LoVo (cell line): ENCODE results near the gene SNRNP40.
"Not testable (repeated sequence)": the region's sequence is repeated elsewhere in the genome, so short reads cannot be mapped to it uniquely, and the experiment has no call there.

Experiments used
- DNase-seq: peaks from one replicate; pipeline ENCODE4 v3.0.0-alpha.2; 2016; ENCODE audit warnings: low spot score

Gene SNRNP40

DNA sequence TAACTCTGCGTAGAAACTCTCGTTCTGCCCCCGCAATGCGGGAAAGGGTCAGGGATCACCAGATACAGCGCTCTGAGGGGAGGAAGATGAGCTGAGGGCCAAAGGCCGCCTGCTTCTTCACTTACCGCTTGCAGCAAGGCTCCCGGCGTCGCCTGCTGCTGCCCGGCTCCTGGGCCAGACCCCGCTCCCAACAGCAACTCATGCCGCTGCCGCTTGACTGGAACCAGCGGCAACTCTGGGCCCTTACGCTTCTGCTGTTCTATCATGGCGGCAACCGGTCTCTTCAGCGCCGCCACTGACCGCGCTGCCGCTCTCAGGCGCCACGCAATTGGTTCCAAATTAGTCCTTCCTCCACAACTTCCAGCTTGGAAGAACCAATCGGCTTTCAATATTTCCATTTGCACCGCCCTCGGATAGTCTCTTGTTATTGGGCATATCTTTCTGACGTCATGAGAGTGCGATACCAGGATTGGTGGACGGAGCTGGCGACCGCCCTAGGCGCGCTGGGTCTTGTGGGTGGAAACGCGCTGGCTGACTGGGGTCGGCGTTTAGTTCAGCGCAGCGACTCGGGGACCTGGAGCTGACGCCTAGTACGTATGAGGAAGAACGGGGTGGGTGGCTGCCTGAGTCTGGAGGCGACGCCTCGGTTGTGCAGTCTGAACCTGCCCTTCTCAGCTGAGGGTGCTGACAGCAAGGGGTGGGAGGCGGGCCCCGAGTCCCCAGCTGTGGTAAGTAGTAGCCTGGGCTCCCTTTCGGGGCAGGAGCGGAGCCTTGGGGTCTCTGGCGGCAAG, at the start of gene SNRNP40, which contains the start of gene ZCCHC17:
Gene SNRNP40 (minus strand): TSS at position 303 of the 791 bp plus-strand sequence. CDS start 37 bp downstream, at position 266.
Gene ZCCHC17 (plus strand): TSS at position 547 of the 791 bp plus-strand sequence. CDS start 13,067 bp downstream, outside the sequence.
- DNase-seq: peak; percentile 98

- DNase-seq: no peak
Observed at GRCh38 chr1:31345635-31346034, 49.0 kb upstream of the SNRNP40 start.

GRCh38 chr1:31344503-31344902, 47.9 kb upstream of the SNRNP40 start:
- DNase-seq: no peak

- DNase-seq: no peak
Observed at GRCh38 chr1:31336687-31337467, 40.3 kb upstream of the SNRNP40 start.

DNA sequence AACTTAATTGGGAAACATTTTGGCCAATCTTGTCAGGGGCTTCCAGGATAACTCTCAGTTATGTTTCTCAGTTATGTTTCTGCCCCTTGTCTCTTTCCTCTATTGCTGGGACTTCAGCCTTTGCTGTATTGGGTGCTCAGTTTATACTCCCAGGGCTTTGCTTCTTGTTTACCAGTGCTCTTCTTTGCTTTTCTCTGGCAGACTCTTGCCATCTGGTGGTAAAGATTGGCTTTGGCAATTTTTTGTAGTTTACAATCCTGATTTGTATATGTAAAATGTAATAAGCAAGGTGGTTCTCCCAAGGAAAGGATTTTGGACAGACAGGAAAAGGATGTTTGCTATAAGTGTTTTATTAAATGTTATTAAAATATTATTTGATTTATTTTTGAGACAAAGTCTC, 38.4 kb upstream of the SNRNP40 start:
- DNase-seq: peak; percentile 25

DNA sequence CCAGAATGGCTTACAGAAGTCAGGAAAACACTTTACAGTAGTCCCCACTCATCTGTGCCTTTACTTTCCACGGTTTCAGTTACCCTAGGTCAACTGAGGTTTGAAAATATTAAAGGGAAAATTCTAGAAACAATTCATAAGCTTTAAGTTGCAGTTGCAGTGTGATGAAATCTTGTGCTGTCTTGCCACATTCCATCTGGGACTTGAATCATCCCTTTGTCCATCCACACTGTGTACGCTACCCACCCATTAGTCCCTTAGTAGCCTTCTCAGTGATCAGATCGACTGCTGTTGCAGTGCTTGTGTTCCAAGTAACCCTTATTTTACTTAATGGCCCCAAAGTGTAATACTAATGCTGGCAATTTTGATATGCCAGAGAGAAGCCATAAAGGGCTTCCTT, 30.8 kb upstream of the SNRNP40 start:
- DNase-seq: no peak

- DNase-seq: no peak
Observed at GRCh38 chr1:31326461-31326860, 29.9 kb upstream of the SNRNP40 start.

GRCh38 chr1:31324992-31325391, 28.4 kb upstream of the SNRNP40 start:
- DNase-seq: no peak

DNA sequence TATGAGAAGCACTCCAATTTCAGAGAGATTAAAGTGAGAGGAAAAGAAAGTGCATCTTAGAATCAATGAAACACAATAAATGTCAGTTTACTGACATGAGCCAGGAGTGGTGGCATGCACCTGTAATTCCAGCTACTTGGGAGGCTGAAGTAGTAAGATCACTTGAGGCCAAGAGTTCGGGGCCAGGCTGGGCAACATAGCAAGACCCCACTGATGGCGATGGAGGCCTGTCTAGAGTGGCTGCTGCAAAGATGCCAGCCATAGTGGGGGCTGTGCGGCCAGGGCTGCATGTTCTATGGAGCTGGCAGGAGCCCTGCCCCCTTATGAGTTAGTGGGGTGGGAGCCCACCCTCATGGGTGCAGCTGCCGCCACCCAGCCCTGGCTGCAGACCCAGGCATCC, 27.5 kb upstream of the SNRNP40 start:
- no peak for DNase-seq

GRCh38 chr1:31318146-31318545, 21.6 kb upstream of the SNRNP40 start:
- DNase-seq: no peak

DNA sequence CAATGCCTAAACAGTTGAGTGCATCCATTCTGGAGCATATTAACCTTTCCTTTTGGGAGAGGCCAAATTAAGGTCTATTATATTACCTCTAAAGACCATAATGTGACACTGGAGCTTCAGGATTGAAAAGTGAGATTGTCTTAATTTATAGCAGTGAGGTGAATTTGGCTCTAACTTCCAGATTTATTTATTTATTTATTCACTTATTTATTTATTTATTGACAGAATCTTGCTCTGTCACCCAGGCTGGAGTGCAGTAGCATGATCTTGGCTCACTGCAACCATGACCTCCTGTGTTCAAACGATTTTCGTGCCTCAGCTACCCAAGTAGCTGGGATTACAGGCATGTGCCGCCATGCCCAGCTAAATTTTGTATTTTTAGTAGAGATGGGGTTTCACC, 19.3 kb upstream of the SNRNP40 start:
- DNase-seq: no peak

DNA sequence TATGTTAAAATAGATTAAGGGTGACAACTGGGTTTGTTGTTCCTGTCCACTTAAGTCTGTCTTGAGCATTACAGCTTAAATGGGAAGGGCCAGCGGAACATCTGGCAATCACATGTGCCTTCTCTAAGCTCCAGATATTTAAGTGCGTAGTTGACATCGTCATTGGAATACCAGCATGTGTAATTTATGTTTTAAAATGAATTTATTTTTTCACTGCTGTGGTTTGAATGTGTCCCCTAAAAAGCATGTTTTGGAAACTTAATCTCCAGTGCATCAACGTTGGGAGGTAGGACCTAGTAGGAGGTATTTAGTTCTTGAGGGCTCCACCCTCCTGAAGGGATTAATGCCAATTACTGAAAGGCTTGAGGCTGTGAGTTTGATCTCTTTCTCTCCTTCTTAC, 13.6 kb upstream of the SNRNP40 start:
- no peak for DNase-seq

- DNase-seq: no peak
Observed at GRCh38 chr1:31308036-31308435, 11.4 kb upstream of the SNRNP40 start.

DNA sequence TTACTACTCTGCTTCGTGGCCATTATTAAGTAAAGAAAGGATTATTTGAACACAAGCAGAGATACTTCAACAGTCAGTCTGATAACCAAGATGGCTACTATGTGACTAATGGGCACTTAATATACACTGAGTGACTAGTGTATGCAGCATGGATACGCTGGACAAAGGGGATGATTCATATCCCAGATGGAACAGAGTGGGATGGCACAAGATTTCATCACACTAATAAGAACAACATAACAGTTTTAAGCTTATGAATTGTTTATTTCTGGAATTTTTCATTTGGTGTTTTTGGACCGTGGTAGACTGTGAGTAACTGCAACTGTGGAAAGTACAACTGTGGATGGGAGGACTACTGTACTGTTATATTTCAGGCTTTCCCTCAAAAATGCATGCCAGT, 9.7 kb upstream of the SNRNP40 start:
- DNase-seq: no peak

DNA sequence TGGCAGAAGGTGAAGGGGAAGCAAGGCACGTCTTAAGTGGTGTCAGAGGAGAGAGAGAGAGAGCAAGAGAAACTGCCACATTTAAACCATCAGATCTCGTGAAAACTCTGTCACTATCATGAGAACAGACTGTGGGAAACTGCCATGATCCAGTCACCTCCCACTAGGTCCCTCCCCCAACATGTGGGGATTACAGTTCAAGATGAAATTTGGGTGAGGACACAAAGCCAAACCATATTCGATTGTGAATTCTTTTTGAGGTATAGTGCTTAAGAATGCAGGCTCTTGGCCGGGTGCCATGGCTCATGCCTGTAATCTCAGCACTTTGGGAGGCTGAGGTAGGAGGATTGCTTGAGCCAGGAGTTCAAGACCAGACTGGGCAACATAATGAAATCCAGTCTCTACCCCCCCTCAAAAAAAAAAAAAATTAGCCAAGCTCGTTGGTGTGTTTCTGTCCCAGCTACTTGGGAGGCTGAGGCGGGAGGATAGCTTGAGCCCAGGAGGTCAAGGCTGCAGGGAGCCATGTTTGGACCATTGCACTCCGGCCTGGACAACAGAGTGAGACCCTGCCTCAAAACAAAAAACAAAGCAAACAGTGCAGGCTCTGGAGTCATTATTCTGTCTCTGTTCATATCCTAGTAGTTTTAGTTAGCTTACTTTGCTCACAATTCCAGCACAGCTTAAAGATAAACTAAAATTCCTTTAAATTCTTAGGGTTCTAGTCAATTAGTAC, 6.3 kb upstream of the SNRNP40 start:
- DNase-seq: no peak

GRCh38 chr1:31300193-31300592, 3.6 kb upstream of the SNRNP40 start:
- no peak for DNase-seq

DNA sequence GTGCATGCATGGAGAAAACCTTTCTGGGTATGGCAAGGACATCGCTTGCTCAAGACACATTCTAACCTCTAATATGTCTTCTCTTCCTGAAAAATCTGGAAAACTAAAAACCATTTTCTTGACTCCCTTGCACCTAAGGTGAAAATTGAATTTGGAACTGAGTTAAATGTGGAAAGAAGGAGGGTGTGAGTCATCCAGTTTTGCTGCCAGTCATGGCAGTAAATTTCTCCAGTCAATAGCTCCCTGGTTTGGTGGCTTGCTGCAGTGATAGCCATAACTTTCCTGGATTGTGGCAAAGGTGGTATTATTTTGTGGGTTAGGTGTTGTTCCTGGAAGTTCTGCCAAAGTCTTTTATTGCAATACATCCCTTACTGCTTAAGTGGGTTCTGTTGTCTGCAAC, 2.8 kb upstream of the SNRNP40 start:
- peak; percentile 7 for DNase-seq

DNA sequence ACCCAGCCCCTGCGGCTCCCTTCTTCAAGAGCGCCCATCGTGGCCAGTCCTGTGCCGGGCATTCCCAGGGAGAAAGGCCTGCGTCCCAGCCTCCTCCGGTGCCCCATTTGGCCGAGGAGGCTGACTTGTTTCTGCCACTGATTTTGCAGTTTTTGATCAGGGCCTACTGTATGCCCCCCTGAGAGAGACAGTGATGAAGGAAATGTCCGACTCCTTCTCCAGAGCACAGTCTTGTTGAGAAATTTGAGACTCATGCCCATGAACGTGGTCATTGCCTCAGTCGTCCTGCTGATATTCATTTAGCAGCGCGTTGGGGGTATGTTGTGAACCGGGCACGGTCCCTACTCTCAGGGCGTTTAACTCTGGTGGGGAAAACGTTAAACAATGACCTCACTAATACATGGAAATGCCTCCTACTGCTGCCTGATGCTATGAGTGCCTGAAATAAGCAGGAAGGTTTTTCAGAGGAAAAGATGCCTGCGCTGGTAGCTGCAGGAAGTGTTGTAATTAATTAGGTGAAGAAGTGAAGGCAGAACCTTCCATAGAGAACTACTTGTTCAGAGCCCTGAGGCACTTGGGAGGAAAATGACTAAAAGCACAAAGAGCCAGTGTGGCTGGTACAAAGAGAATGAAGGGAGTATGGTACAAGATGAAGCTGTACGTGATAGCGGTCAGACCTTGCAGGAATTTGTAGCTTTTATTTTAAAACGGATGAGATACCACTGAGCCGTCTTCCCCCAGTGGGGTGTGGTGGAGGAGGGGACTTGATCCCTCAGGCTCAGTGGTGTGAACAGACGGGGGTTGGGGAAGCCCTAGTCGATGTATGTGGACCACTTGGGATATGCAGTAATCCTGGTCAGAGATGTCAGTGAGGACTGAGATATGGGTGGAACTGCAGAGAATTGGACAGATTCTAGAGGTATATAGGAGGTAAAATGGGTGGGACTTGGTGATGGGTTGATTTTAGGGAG, 974 bp upstream of the SNRNP40 start:
- no peak for DNase-seq

GRCh38 chr1:31295874-31296485, 608 bp downstream of the SNRNP40 start:
- DNase-seq: no peak

- DNase-seq: no peak
Observed at GRCh38 chr1:31289021-31289420, 7.6 kb downstream of the SNRNP40 start.

DNA sequence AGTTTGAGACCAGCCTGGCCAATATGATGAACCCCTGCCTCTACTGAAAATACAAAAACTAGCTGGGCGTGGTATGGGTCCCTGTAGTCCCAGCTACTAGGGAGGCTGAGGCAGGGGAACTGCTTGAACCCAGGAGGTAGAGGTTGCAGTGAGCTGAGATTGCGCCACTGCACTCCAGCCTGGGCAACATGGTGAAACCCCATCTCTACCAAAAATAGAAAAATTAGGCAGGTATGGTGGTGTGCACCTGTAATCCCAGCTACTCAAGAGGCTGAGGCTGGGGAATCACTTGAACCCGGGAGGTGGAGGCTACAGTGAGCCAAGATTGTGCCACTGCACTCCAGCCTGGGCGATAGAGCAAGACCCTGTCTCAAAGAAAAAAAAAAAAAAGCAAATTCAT, 8.8 kb downstream of the SNRNP40 start:
- DNase-seq: not testable (repeated sequence)
